H1 (cell line): ENCODE results near the gene ATF7IP2. TPM values are rescaled to one million over a fixed set of nuclear protein-coding genes. Genes with fewer than 3 reads are reported as not detected.

Experiments used
- CBX5 ChIP-seq: fragments of 300-800, 300-1000 bp; sonication (generic); IDR thresholded peaks from 2 replicates; pipeline ENCODE4 v1.7.1; 2016; ENCODE audit warnings: antibody characterized with exemption, low read length, low read depth
- EP300 ChIP-seq, 2 experiments: IDR thresholded peaks; 1 replicate in 1 of 2; 2 replicates in 1 of 2; pipeline ENCODE4 v1.6.1; 2011 to 2012; ENCODE audit warnings: low read depth in 2 of 2, low read length in 2 of 2, mild to moderate bottlenecking in 2 of 2, borderline replicate concordance in 1 of 2, inconsistent platforms in 1 of 2, moderate library complexity in 1 of 2
- RAD21 ChIP-seq, 2 experiments: IDR thresholded peaks in 1 of 2; conservative IDR thresholded peaks in 1 of 2; 2 replicates each; pipeline ENCODE4 v1.6.1; 2011; ENCODE audit warnings: low read depth in 2 of 2, low read length in 2 of 2, improper control_type of control experiment in 1 of 2, inconsistent platforms in 1 of 2, mild to moderate bottlenecking in 1 of 2, moderate library complexity in 1 of 2
- SP1 ChIP-seq: IDR thresholded peaks from 2 replicates; pipeline ENCODE4 v1.6.1; 2011; ENCODE audit warnings: low read depth, low read length
- polyA plus RNA-seq, 7 experiments: library from polyadenylated mRNA; depleted of rRNA in 3 of 7; stranded (reverse) in 5 of 7; unstranded in 2 of 7; fragments of >200 nt in 5 of 7; fragments of 200-250 nt in 2 of 7; gene quantifications; 1 replicate in 5 of 7; 2 replicates in 1 of 7; 4 replicates in 1 of 7; pipeline versions ENCODE4 v1.2.1 to v1.2.3, GENCODE V29; 2011 to 2013; ENCODE audit warnings: missing spikeins in 2 of 7, mixed read lengths in 2 of 7
- total RNA-seq: library from RNA; stranded (reverse); fragmentation: NEBNext Ultra II Directional; extraction: Animal tissue kit (Norgen Biotek cat#: 25700); gene quantifications from 2 replicates; pipeline ENCODE4 v1.2.1, GENCODE V29; 2021

Gene ATF7IP2
- total and polyA plus RNA-seq, 2 of the 8 experiments (the other 6 are each of a cell fraction or from before 2014, with no cell fraction given) = 28.7 to 32.8 TPM

GRCh38 chr16:10391339-10391738 is 5.5 kb downstream of the ATF7IP2 start (continued):
- no peak for TF ChIP-seq EP300 (IDR thresholded peaks at IDR 0.05; ENCODE audit: borderline replicate concordance in 1 of 2, low read depth in 2 of 2, low read length in 2 of 2)
- TF ChIP-seq RAD21 (IDR thresholded peaks at IDR 0.05 in 1 of 2, conservative IDR thresholded peaks at IDR 0.05 in 1 of 2; ENCODE audit: low read depth in 2 of 2, low read length in 2 of 2) = no peak
- no peak for TF ChIP-seq SP1
- no peak for TF ChIP-seq CBX5
